ENCODE data around the gene MTX1. TPM values are rescaled to one million over a fixed set of nuclear protein-coding genes. Genes with fewer than 3 reads are reported as not detected.
A peak's percentile ranks its signal among the peaks of the same experiment; 100 is the strongest.

The MTX1 gene
- total RNA-seq, 4 donors from 2014 or later = 37.9 to 75.5 (median 52.1) TPM

DNA sequence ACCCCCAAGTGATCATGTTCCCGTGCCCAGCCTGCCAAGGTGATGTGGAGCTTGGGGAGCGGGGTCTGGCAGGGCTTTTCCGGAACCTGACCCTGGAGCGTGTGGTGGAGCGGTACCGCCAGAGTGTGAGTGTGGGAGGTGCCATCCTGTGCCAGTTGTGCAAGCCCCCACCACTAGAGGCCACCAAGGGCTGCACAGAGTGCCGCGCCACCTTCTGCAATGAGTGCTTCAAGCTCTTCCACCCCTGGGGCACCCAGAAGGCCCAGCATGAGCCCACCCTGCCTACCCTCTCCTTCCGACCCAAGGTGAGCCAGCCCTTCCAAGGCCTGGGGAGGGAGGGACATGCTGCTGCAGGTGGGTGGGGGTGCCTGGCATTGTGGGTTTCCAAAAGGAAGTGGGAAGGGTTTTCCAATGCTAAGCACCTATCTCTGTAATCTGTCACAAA, 32.5 kb upstream of the MTX1 start:
- H3K4me3 ChIP-seq (replicated peaks in 1 of 3) = no peak overlapping the region
- H3K27ac ChIP-seq = no peak overlapping the region
- TF ChIP-seq, protein P1, sequence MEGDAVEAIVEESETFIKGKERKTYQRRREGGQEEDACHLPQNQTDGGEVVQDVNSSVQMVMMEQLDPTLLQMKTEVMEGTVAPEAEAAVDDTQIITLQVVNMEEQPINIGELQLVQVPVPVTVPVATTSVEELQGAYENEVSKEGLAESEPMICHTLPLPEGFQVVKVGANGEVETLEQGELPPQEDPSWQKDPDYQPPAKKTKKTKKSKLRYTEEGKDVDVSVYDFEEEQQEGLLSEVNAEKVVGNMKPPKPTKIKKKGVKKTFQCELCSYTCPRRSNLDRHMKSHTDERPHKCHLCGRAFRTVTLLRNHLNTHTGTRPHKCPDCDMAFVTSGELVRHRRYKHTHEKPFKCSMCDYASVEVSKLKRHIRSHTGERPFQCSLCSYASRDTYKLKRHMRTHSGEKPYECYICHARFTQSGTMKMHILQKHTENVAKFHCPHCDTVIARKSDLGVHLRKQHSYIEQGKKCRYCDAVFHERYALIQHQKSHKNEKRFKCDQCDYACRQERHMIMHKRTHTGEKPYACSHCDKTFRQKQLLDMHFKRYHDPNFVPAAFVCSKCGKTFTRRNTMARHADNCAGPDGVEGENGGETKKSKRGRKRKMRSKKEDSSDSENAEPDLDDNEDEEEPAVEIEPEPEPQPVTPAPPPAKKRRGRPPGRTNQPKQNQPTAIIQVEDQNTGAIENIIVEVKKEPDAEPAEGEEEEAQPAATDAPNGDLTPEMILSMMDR (IDR thresholded peaks at IDR 0.05) = no peak
- no peak for TF ChIP-seq POLR2A (IDR thresholded peaks at IDR 0.05)
- H3K36me3 ChIP-seq = no peaks in the 10 kb centered on the region
- DNase-seq = no peak
- no peaks in the 10 kb centered on the region for H3K9me3 ChIP-seq
- peaks cover 7% of the 10 kb centered on the region for H3K27me3 ChIP-seq
- intact Hi-C loops (cut with DNase I) = no loop called here
- peaks cover 12 to 23% of the 10 kb centered on the region in 2 donors for H3K4me1 ChIP-seq
- WGBS, 2 donors = 83 to 100% methylated on average over 1 to 6 of the region's 9 CpGs

DNA sequence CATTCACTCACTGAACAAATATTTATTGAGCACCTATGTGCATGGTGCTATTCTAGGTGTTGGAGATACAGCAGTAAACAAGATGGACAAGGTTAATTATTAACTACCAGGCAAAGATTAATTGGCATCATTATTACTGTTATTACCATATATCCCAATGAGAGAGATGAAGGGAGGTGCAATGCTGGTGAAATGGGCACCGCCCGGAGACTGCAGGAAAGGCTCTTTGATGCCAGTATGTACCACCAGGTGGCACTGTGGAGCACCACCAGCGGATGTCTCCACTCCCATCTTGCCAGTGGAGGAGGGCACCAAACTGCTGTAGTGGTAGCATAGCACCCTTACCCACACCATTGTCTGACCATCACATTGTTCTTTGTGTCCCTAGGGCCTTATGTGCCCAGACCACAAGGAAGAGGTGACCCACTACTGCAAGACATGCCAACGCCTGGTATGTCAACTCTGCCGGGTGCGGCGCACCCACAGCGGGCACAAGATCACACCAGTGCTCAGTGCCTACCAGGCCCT, 31.9 kb upstream of the MTX1 start:
- no peaks in the 10 kb centered on the region for H3K9me3 ChIP-seq
- WGBS, 2 donors = 60 to 61% methylated on average over 8 of the region's 8 CpGs
- H3K36me3 ChIP-seq = no peaks in the 10 kb centered on the region
- no peak overlapping the region for H3K4me3 ChIP-seq (replicated peaks in 1 of 3)
- TF ChIP-seq, protein P1 (IDR thresholded peaks at IDR 0.05) = peak; percentile 76 to 91 (median 86)
- no peak for TF ChIP-seq POLR2A (IDR thresholded peaks at IDR 0.05)
- intact Hi-C loops (cut with DNase I) = no loop called here
- no peak overlapping the region for H3K27ac ChIP-seq
- H3K27me3 ChIP-seq = peaks cover 7% of the 10 kb centered on the region
- H3K4me1 ChIP-seq = peaks cover 12 to 23% of the 10 kb centered on the region in 2 donors
- DNase-seq = peak; percentile 84 to 86

DNA sequence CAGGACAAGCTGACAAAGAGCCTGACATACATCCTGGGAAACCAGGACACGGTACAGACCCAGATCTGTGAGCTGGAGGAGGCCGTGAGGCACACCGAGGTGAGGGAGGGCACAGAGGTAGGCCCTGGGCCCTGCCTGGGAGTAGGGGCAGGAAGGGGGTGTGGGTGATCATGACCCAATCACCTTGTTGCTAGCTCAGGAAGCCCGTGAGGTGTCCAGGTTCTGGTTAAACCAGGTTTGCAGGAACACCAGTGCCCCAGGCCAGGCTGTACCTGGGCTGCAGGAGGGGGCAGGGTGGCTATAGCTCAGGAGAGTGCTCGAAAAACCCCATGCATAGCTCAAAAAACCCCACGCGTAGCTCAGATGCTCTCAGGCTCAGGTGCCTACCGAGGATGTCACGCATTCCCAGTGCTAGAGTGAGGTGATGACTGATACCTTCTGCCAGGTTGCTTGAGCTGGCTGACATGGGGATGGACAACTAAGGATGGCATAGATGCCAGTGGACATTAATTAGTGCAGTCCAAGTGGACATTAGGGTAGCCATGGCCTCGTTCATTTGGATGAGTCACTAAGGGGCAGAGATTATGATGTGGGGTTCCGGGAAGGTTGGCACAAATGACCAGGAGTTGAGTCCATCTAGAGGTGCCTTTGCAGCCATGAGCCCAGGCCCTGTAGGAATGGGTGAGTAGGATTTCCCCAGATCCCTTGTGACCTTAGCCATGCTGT, 31.1 kb upstream of the MTX1 start:
- no peak overlapping the region for H3K27ac ChIP-seq
- H3K9me3 ChIP-seq = no peaks in the 10 kb centered on the region
- WGBS, 2 donors = 74 to 80% methylated on average over 9 to 11 of the region's 11 CpGs
- H3K4me3 ChIP-seq (replicated peaks in 1 of 3) = no peak overlapping the region
- peaks cover 9 to 19% of the 10 kb centered on the region in 2 donors for H3K4me1 ChIP-seq
- intact Hi-C loops (cut with DNase I) = no loop called here
- no peaks in the 10 kb centered on the region for H3K36me3 ChIP-seq
- peaks cover 7% of the 10 kb centered on the region for H3K27me3 ChIP-seq
- DNase-seq = no peak
- TF ChIP-seq POLR2A (IDR thresholded peaks at IDR 0.05) = no peak
- TF ChIP-seq, protein P1 (IDR thresholded peaks at IDR 0.05) = no peak

DNA sequence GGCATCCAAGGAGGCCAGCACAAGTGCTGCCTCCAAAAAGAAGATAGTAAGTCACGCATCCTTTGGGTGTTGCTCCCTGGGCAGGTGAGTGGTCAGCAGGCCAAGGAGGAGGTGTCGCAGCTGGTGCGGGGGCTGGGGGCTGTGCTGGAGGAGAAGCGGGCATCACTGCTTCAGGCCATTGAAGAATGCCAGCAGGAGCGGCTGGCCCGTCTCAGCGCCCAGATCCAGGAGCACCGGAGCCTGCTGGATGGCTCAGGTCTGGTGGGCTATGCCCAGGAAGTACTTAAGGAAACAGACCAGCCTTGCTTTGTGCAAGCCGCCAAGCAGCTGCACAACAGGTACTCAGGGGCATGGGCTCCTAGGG, 30.6 kb upstream of the MTX1 start:
- H3K36me3 ChIP-seq = no peaks in the 10 kb centered on the region
- peaks cover 7% of the 10 kb centered on the region for H3K27me3 ChIP-seq
- no peak for TF ChIP-seq POLR2A (IDR thresholded peaks at IDR 0.05)
- TF ChIP-seq, protein P1 (IDR thresholded peaks at IDR 0.05) = no peak
- no peak for DNase-seq
- no peak overlapping the region for H3K27ac ChIP-seq
- no peaks in the 10 kb centered on the region for H3K9me3 ChIP-seq
- H3K4me3 ChIP-seq (replicated peaks in 1 of 3) = no peak overlapping the region
- intact Hi-C loops (cut with DNase I) = no loop called here
- H3K4me1 ChIP-seq = peaks cover 5 to 18% of the 10 kb centered on the region in 2 donors
- WGBS, 2 donors = 83 to 97% methylated on average over 1 to 9 of the region's 9 CpGs

DNA sequence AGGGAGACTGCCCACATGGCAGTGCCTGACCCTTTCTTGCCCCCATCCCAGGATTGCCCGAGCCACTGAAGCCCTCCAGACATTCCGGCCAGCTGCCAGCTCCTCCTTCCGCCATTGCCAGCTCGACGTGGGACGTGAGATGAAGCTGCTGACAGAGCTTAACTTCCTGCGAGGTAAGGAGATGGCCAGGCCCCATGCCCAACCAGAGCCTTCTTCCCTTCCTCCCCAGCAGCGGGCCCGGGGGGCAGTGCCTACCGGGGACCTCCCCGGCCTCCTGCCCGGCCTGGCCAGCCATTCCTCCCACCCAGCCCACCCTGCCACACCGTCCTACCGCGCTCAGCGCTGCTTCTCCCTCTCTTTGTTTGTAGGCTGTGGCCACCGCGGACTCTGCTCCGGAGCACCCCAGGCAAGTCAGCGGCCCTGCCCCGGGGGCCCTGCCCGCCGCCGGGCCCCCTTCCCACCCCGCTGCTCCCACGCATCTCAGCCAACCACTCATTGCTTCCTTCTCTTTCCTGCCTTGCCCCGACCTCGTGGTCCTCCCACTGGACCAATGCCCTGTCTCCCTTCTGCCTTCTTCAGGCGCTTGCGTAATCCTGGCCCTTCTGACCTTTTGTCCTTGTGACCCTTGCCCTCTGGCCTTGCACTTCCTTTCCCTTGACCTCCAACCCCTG, 29.9 kb upstream of the MTX1 start:
- H3K27ac ChIP-seq = no peak overlapping the region
- TF ChIP-seq, protein P1 (IDR thresholded peaks at IDR 0.05) = no peak
- no peak for TF ChIP-seq POLR2A (IDR thresholded peaks at IDR 0.05)
- intact Hi-C loops (cut with DNase I) = no loop called here
- WGBS, 2 donors = 85 to 87% methylated on average over 26 to 28 of the region's 30 CpGs
- no peaks in the 10 kb centered on the region for H3K9me3 ChIP-seq
- DNase-seq = no peak
- peaks cover 7% of the 10 kb centered on the region for H3K27me3 ChIP-seq
- no peak overlapping the region for H3K4me3 ChIP-seq (replicated peaks in 1 of 3)
- no peaks in the 10 kb centered on the region for H3K36me3 ChIP-seq
- peaks cover 2 to 15% of the 10 kb centered on the region in 2 donors for H3K4me1 ChIP-seq
